GM21528 (cell line): ENCODE measurements around the gene KRT35.

ENCODE experiments used
- ATAC-seq: cut with Tn5 transposase; IDR thresholded peaks from one replicate; pipeline ENCODE4 v1.9.1; 2021; ENCODE audit warnings: mild to moderate bottlenecking, moderate library complexity; ENCODE audit not compliant: unreplicated experiment, low FRiP score

KRT35 gene

DNA sequence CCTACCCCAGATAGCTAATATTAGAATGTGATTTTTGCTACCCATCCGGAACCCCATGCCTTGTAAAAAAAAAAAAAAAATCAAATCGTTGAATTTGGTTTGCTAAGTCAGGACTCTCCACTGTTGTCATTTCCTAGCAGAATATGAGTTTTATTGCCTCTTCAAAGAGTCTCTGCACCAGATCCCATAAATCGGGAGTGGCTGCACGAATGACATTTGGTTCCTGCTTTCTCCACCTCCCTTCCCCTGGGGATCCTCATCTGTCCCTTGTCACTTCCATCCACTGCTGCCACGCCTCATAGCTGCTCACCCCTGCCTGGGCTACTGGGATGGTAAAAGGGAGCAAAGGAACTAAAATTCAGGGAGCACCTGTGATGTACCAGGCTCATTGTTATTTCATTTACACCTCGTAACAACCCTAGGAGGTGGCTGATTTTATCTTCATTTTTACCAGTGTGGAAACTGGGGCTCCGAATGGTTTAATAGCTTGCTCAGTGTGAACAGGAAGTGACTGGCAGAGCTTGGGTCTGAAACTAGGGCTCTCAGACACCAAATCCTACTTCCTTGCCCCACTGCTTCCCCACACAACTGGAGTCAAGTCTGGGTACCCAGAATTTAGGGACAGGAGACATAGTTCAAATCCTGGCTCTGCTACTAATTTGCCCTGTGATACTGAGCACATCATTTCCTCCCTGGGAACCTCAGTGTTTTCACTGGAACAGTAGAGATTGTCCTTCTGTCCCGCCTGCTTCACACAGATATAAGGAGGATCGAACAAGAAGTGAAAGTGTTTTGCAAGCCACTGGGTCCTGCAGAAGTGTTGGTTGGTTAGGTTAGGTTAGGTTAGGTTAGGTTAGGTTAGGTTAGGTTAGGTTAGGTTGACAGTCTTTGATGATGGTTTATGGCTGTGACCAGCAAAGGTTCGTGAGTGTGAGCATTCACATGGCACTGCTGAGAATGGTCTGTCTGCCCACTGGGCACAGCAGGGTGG lies 9.3 kb upstream of the KRT35 start:
- no peak for ATAC-seq

DNA sequence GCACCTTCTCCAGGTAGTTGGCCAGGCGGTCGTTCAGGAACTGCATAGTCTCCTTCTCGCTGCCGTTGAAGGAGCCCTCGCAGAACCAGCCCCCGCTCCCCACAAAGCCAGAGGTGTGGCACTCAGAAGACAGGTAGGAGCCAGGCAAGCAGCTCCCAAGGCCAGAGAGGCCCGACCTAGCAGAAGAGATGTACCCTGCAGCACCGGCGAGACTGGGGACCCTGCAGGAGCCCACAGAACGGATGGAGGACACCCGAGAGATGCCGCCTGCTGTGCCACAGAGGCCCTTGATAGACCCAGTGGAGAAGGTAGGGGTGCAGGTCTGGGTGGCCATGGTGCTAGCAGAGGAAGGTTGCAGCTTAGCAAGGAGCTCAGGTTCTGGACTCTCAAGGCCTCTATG lies 8.6 kb upstream of the KRT35 start, which contains the start of gene KRT36:
KRT36 (minus strand) TSS at position 380 of the 400 bp plus-strand sequence; CDS start at position 334, 46 bp downstream.
- ATAC-seq = no peak

DNA sequence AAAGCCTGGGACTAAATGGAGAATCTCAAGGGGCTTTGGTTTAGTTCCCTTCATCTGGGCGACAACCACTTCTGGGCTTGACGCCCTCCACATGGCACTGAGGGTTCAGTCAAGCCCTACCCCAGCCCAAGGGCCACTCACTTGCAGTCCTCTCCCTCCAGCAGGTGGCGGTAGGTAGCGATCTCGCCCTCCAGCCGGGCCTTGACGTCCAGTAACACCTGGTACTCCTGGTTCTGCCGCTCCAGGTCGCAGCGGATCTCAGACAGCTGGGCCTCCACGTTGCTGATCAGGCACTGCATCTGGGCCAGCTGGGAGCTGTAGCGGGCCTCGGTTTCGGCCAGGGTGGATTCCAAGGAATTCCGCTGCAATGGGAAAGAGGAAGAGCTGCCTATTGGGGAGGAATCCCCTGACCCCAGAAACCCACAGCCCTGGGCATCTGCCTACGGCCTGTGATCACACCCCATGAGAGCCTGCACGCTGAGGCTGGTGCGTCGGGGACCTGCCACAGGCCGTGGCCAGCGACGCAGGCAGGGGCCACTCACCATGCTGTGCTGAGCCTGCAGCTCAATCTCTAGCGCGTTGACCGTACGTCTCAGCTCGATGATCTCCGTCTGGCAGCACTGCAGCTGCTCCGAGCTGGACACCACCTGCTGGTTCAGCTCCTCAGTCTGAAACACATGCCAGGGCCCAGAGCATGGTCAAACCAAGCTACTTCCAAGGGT lies 6.0 kb upstream of the KRT35 start:
- ATAC-seq = no peak

DNA sequence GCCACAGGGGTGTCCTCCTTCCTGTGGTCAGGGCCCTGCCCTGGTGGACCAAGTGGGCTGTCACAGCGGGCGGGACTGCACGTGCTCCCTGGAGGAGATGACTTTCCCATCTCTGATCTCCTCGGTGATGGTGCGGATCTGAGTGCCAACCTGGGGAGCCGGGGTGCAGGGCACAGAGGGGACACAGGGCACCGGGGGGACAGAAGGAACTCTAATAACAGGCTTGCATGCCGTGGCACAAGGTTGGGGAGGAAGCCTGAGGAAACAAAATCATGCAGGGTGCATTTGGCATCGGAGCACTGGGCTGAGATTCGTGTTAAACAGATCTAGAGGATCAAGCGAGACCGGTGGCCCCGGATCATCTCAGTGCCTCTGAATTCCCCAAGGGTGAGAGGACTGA lies 5.4 kb upstream of the KRT35 start:
- no peak for ATAC-seq

DNA sequence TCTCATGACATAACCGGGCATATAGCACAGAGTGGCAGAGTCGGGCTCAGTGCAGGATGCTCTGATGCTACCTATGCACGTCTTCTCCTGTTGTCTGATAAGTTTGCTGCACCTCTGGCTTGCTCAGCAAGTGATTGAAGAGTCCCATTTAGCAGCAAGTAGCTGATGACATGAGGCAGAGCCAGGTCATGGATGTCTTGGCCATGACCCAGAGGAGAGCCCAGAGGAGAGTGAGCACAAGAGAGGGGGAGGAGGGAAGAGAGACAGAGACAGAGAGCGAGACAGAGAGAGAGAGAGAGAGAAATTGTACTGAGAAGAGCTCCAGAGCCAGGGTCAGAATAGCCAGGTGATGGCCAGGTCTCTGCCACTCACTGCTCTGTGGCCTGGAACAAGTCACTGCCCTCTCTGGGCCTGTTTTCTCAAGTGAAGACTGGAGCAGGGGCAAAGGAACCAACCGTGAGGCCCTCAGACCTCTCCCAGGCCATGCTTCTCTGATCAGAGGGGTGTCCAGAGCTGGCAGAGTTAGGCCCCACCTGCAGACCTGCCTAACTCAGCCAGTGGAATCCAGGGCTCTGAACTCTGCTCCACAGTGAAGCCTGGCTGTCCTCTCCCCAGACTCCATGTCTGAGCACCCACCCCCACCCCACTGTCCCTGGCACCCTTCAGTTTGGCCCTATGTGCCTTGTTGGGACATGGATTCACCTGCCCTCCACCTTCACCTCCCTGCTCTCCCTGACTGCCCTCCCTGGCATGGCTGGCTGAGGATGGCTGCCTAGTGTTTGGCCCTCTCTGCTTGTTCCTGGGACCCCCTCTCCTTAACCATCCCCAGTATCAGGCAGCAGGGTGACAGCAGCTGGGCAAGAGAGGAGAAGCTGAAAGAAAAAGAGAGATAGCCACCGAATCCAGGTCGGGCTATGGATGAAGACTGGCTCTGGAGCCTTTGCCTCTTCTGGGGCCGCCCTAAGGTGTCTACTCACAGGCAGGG lies 4.3 kb upstream of the KRT35 start:
- no peak for ATAC-seq

DNA sequence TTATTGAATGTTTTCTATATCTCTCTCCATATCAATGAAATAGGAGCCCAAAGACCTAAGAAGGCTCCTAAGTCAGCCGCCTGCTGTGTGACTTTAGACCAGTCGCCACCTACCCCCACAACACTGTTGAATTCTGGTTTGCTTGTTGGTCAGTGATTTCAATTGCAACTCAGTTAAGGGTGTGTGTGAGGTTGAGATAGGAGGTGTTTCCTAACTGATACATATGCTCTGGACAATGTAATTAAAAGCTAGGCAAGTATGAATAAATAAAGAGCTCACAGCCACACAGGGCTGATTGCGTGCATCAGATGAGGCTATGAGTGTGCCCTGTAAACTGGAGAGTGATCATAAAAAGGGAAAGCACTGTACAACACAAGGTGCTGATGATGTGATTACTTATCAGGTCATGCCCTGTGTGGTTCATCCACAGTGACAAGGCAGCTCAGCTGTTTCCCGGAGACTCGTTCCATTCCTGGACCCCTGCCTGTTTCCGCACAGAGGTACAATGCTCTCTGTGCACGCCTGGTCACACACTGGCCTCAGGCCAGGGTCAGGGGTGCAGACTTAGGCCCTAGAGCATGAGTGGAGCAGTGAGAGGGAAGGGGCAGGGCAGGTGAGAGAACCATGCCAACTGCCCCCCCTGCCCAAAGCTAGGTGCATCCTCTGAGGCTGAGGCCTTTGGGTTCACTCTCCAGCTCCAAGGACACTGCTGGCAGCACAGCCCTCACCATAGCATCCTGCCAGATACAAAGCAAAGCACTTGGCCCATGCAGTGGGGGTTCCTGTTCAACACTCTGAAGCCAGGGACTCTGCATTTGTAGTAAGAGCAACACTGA lies 3.3 kb upstream of the KRT35 start:
- ATAC-seq = no peak

DNA sequence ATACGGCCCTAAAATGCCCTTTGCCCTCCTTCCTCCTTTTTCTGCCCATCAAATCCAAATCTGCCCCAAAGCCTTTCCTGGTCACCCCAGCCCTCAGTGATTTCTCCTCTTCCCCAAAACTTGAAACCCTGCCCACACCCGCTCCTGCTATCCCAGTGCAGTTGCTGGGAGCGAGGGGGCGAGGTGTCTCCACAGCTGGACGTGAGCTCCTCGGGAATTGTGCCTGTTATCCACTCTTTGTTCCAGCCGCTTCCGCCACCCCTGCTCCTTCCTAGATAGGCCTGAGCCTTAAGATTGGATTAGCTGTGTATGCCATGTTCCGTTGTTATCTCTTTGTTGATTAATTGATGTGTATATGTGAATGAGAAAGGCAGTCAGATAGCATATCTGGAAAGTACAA lies 2.6 kb upstream of the KRT35 start:
- ATAC-seq = no peak

DNA sequence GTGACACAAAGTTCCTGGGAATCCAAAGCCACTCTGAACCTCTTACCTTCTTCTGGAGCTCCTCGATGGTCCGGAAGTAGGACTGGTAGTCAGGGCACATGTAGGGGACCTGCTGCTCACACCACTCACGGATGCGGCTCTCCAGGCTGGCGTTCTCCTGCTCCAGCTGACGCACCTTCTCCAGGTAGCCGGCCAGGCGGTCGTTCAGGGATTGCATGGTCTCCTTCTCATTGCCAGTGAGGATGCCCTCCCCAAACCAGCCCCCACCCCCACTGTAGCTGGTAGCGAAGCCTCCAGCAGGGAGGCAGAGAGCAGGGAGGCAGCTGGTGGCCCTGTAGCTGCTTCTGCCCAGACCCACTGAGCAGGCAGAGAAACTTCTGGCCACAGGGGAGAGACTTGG lies 370 bp downstream of the KRT35 start:
- ATAC-seq = no peak

DNA sequence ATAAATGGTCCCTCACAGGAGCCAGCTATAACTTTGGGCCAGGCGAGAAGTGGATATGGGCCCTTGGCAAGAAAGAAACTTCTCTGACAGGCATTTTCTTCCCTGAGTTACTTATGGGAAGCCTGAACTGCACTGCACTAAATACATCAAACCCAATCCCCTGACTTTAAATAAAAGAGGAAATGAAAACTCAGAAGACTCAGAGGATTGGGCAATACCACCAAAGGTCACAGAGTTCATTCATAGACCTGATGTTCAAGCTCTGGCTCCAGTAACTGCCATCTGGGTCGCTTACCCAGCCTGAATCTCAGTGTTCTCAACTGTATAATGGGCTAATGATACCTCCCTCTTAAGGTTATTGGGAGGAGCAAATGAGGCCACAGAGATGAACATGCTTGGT lies 815 bp downstream of the KRT35 start:
- no peak for ATAC-seq

DNA sequence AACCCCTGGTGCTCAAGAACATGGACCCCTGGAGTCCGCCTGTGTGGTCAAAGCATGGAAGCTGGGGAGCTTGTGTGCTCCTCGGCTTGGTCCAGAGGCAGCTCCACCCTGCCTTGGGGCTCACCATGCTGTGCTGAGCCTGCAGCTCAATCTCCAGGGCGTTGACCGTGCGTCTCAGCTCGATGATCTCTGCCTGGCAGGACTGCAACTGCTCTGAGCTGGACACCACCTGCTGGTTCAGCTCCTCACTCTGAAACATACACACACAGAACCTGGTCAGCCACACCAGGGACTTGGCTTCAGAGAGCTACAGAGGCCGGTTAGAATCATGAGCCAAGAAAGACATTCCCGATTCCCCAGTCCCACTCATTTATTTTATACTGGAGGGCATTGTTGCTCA lies 2.7 kb downstream of the KRT35 start:
- ATAC-seq = no peak

DNA sequence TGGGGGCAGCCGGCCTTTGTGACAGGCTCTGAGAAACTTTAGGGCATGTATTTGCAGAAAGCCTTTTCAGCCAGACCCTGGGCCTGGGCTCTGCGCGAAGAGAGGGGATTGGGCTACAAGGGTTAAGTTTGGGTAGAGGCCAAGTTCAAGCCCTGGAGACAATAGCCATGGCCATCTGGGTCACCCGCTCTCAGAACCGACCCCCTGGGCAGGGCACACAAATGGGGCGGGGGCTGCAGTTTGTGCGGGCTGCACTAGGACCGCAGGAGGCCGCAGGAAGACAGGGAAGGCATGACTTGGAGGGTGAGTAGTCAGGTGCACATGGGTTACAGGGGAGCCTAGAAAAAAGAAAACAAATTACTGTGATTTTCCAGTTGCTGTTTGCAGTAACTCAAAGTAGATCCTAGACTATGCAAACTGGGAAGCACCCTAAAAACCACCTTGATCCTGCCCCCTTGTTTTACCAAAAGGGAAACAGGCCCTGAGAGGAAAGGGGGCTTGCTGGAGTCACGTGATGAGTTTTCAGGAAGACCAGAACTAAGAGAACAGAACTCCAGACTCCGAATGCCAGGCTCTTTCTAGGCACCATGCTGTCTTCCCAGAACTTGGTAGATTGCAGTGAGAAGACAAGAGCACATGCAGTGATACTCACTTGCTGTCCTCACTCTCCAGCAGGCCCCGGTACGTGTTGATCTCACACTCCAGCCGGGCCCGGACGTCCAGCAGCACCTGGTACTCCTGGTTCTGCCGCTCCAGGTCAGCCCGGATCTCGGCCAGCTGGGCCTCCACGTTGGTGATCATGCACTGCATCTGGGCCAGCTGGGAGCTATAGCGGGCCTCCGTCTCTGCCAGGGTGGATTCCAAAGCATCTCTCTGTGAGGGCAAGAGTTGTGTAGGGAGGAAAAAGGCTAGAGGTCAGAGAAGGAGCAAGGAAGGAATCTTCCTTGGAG lies 3.8 kb downstream of the KRT35 start:
- ATAC-seq = no peak

DNA sequence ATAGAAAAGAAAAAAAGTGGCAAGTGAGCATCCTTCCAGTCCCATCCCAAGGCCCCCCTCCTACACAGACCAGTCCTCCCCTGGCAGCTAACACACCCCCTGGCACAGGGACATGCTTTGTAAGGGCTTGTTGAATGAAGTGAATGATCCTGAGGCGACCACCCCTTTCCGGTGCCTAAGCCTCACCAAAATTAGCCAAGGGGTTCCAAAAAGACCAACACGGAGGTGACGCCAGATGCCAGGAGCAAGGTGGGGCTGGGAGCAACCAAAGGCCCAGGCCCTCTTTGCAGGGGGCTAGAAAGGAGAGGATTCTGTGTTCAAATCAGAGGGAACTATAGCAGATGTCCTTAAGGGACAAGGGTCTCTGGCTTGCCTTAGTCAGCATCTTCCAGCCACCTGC lies 5.5 kb downstream of the KRT35 start:
- ATAC-seq = no peak

DNA sequence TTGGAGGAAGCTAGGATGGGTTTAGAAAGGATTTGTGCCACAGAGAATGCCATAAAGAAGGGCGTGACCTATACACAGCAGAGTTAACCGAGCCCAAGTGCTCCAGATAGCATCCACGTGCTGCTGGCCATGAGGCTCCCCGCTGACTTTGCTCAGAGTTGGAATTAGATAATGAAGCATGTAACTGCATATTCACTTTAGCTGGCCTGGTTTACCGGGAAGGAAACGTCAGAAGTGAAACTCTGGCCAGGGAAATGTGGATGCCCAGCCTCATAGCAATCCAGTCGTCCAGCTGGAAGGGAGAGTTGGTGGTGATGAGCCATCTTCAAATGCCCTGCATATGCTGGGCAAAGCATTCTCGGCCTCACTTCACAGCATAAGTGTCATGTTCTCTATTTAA lies 6.1 kb downstream of the KRT35 start:
- no peak for ATAC-seq

DNA sequence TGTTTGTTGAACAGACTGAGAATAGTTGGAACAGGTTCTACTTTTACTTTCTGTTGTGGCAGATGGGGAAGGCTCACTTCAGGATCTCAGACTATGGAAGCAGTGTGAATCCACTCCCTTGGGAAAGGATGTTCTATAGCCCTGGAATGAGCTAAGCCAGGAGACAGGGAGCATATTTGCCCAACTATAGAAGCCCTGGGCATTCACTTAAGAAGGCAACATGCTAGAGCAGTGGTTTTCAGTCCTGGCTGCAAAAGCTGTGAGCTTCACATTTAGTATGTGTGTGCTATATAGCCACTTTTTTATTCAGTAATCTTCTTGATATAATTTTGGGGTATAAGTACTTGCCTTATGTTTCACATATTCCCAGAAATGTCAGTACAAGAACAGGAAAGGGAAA lies 12.6 kb downstream of the KRT35 start:
- ATAC-seq = no peak

DNA sequence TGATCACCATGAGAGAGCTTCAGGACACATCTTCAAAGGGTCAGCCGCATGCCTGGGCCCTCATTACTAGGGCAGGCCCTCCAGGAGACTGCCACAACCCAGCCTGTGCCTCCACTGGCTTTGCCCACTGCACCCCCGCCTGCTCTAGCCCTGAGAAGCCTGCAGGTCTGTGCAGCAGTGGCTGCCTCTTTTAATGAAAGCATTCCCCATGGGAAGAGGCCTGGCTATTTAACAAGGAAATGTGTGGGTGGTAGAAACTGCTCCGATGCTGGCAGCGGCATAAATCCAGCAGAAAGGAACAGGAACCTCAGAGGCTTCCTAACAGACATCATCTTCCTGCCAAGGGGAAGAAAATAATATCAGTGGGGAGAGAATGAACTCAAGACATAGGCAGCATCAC lies 13.4 kb downstream of the KRT35 start:
- ATAC-seq = no peak

DNA sequence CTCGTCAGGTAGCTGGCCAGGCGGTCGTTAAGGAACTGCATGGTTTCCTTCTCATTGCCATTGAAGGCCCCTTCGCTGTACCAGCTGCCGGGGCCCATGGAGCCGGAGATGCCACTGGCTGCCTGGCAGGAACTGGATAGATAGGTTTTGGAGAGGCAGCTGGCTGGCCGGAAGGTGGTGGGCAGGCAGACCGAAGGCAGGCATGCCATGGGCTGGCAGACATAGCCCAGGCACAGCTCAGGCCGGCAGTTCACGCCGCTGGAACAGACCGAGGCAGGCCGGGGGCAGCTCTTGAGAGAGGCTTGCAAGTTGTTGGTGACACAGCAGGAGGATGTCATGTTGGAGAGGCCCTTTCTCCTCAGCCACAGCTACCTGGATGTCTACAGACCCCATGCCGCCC lies 14.0 kb downstream of the KRT35 start, which contains the start of gene KRT32:
KRT32 (minus strand) TSS at position 399 of the 400 bp plus-strand sequence; CDS start at position 338, 61 bp downstream.
- no peak for ATAC-seq

DNA sequence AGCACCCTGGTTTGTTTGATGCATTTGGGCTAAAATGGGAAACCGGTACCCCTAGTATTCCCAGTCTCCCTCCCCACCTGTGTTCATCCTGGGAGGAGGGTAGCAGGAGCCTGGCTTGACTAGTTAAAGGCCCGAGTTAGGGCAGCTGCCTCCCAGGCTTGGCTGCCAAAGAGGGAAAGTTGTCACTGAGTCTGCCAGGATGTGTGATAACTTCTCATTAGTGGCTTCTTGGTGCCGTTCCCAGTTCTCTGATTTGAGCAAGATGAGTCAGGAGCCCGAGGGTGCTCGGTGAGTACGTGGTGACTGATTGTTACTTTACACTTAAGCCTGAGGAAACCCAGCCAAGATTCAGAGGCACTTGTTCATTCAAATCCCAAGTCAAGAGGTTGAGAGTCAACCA lies 16.3 kb downstream of the KRT35 start:
- no peak for ATAC-seq

DNA sequence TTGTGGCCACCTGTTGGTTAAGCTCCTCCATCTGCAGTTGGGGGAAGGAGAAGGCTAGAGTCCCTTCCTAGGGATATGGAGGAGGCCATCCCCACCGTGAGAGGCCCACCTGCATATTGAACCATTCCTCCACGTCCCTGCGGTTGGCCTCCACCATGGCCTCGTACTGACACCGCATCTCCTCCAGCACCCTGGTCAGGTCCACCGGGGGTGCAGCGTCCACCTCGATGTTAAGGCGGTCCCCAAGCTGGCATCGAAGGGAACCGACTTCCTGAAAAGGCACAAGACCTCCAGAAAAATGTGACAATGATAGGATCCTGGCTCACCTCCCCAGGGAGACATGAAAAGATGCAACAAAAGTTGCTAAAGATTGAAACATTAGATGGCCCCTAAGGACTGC lies 16.8 kb downstream of the KRT35 start:
- ATAC-seq = no peak
